ENCODE data around the gene DCC.

DNA sequence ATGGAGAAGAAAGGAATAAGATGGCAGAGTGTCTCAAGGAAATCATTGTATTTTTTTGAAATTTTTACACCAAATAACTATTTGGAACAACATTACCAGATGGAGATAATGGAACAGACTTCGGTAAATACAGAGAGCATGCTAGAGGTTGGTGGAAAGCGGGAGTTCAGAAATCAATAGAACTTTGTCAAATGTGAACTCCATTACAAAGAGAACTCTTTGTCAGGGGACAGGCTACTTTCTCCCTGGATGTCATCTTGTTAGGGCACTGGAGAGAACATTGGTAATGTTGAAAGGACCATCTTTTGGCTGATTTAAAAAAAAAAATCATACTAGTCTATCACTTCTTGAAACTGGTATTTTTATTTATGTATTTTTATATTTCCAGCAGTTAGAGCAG, 30.8 kb downstream of the DCC start:
- TF ChIP-seq, protein P1, sequence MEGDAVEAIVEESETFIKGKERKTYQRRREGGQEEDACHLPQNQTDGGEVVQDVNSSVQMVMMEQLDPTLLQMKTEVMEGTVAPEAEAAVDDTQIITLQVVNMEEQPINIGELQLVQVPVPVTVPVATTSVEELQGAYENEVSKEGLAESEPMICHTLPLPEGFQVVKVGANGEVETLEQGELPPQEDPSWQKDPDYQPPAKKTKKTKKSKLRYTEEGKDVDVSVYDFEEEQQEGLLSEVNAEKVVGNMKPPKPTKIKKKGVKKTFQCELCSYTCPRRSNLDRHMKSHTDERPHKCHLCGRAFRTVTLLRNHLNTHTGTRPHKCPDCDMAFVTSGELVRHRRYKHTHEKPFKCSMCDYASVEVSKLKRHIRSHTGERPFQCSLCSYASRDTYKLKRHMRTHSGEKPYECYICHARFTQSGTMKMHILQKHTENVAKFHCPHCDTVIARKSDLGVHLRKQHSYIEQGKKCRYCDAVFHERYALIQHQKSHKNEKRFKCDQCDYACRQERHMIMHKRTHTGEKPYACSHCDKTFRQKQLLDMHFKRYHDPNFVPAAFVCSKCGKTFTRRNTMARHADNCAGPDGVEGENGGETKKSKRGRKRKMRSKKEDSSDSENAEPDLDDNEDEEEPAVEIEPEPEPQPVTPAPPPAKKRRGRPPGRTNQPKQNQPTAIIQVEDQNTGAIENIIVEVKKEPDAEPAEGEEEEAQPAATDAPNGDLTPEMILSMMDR (conservative IDR thresholded peaks at IDR 0.05; ENCODE audit: low read depth, low read length) = no peak
- TF ChIP-seq EZH2 (IDR thresholded peaks at IDR 0.05; ENCODE audit: low read length, unreplicated experiment) (no peak), EZH2phosphoT487 (IDR thresholded peaks at IDR 0.05; ENCODE audit: borderline replicate concordance, low read length) (no peak)

All from PC-3 (cell line).